Measurements from ENCODE around the gene ZC3H18. TPM values are rescaled to one million over a fixed set of nuclear protein-coding genes. Genes with fewer than 3 reads are reported as not detected.

Gene ZC3H18
- total RNA-seq, 1 experiment from 2014 or later: 11.8 TPM

- Histone ChIP-seq H3K36me3 (ENCODE audit: low read depth, low read length) (peaks cover 3% of the 10 kb centered on the region; the same call in 1 of the 2 replicates), H3K79me2 (ENCODE audit: low read length) (no peaks in the 10 kb centered on the region), H2AFZ (ENCODE audit: low read length) (no peak overlapping the region), H3K9me3 (ENCODE audit: low read length) (no peaks in the 10 kb centered on the region), H3K9ac (ENCODE audit: low read length) (no peak overlapping the region), H3K27me3 (ENCODE audit: low read length) (no peaks in the 10 kb centered on the region), H3K9me2 (replicated peaks; ENCODE audit: low read length) (no peaks in the 10 kb centered on the region), H3K4me3 (ENCODE audit: low read length) (no peak overlapping the region), H4K20me1 (ENCODE audit: low read length) (no peaks in the 10 kb centered on the region), H3K4me1 (ENCODE audit: insufficient read depth, low read length) (no peaks in the 10 kb centered on the region), H3F3A (ENCODE audit: low read length, unreplicated experiment) (no peaks in the 10 kb centered on the region), H3K27ac (ENCODE audit: low read length) (no peak overlapping the region), H3K4me2 (ENCODE audit: low read length) (no peak overlapping the region)
- DNase-seq (no peak), ATAC-seq (no peak)
- intact Hi-C loops (cut with micrococcal nuclease): no loop called here
- CTCF ChIA-PET: no interaction called here
- BruUV-seq (replicated peaks): no TSS peak
- POLR2A ChIA-PET (ENCODE audit: unreplicated experiment): no interaction called here
- TF ChIP-seq EZH2phosphoT487 (IDR thresholded peaks at IDR 0.05; ENCODE audit: borderline replicate concordance, low read length): no peak
- TF ChIP-seq, protein P1, sequence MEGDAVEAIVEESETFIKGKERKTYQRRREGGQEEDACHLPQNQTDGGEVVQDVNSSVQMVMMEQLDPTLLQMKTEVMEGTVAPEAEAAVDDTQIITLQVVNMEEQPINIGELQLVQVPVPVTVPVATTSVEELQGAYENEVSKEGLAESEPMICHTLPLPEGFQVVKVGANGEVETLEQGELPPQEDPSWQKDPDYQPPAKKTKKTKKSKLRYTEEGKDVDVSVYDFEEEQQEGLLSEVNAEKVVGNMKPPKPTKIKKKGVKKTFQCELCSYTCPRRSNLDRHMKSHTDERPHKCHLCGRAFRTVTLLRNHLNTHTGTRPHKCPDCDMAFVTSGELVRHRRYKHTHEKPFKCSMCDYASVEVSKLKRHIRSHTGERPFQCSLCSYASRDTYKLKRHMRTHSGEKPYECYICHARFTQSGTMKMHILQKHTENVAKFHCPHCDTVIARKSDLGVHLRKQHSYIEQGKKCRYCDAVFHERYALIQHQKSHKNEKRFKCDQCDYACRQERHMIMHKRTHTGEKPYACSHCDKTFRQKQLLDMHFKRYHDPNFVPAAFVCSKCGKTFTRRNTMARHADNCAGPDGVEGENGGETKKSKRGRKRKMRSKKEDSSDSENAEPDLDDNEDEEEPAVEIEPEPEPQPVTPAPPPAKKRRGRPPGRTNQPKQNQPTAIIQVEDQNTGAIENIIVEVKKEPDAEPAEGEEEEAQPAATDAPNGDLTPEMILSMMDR (conservative IDR thresholded peaks at IDR 0.05; ENCODE audit: low read depth, low read length): no peak
- TF ChIP-seq EZH2 (IDR thresholded peaks at IDR 0.05; ENCODE audit: low read length, unreplicated experiment): no peak
Measured at GRCh38 chr16:88618182-88618955, 48.2 kb downstream of the ZC3H18 start.

- Histone ChIP-seq H3K4me3 (ENCODE audit: low read length) (no peak overlapping the region), H3K4me2 (ENCODE audit: low read length) (no peak overlapping the region), H4K20me1 (ENCODE audit: low read length) (no peaks in the 10 kb centered on the region), H3K27ac (ENCODE audit: low read length) (no peak overlapping the region), H3K9me2 (replicated peaks; ENCODE audit: low read length) (no peaks in the 10 kb centered on the region), H3K36me3 (ENCODE audit: low read depth, low read length) (peaks cover 3% of the 10 kb centered on the region; the same call in 1 of the 2 replicates), H3K79me2 (ENCODE audit: low read length) (no peaks in the 10 kb centered on the region), H3K9ac (ENCODE audit: low read length) (no peak overlapping the region), H3K9me3 (ENCODE audit: low read length) (no peaks in the 10 kb centered on the region), H3K27me3 (ENCODE audit: low read length) (no peaks in the 10 kb centered on the region), H3K4me1 (ENCODE audit: insufficient read depth, low read length) (no peaks in the 10 kb centered on the region), H2AFZ (ENCODE audit: low read length) (no peak overlapping the region), H3F3A (ENCODE audit: low read length, unreplicated experiment) (no peaks in the 10 kb centered on the region)
- no TSS peak for BruUV-seq (replicated peaks)
- CTCF ChIA-PET: no interaction called here
- ATAC-seq: no peak
- TF ChIP-seq, protein P1 (conservative IDR thresholded peaks at IDR 0.05; ENCODE audit: low read depth, low read length): no peak
- TF ChIP-seq EZH2phosphoT487 (IDR thresholded peaks at IDR 0.05; ENCODE audit: borderline replicate concordance, low read length): no peak
- TF ChIP-seq EZH2 (IDR thresholded peaks at IDR 0.05; ENCODE audit: low read length, unreplicated experiment): no peak
- POLR2A ChIA-PET (ENCODE audit: unreplicated experiment): no interaction called here
- DNase-seq: no peak
- intact Hi-C loops (cut with micrococcal nuclease): no loop called here
Measured at GRCh38 chr16:88618956-88619667, 48.9 kb downstream of the ZC3H18 start.
